ENCODE data around the gene OMA1. TPM values are rescaled to one million over a fixed set of nuclear protein-coding genes. Genes with fewer than 3 reads are reported as not detected.

OMA1 gene
- total RNA-seq, 1 experiment from 2014 or later: 21.9 TPM

DNA sequence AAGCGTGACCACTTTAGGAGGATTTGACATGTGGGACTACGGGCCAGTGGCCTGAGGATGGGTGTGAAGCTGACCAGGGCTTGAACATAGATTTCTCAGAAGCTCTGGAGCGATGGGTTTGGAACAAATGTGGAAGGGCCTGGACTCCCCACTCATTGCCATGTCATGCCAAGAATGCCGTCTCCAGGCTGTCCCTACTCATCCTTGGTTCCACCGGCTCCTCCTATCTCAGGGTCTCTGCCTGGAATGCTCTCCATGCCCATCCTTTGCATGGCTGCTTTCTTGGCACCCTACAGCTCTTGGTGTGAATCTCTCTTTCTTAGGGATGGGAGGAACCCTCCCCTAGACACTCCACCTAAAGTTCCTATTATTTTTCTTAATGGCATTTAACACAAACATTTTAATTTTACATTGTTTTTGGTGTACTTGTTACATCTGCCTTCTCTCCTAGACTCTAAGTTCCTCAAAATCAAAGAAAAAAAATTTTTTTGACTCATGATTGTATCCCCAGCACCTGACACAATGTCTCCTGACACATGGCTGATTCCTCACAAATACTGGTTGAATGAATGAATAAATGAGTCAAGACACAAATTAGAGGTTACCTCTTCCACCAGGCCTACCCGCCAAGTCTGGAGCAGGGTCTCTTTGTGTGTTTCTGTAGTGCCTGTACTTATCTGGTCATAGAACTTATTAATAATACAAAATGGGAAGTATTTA is 114.5 kb downstream of the OMA1 start:
- Histone ChIP-seq H2AFZ (ENCODE audit: low read depth, low read length, poor library complexity, severe bottlenecking) (no peak overlapping the region), H3K27ac (ENCODE audit: low read depth, low read length) (no peak overlapping the region), H3K4me2 (ENCODE audit: low read length) (no peak overlapping the region), H3K4me1 (ENCODE audit: control insufficient read depth in 1 of 2, insufficient read depth in 2 of 2, low read length in 2 of 2) (no peaks in the 10 kb centered on the region), H3K79me2 (ENCODE audit: insufficient read depth, low read length) (no peaks in the 10 kb centered on the region), H4K20me1 (ENCODE audit: insufficient read depth) (no peaks in the 10 kb centered on the region), H3K27me3 (ENCODE audit: insufficient read depth, low read length) (peaks cover 19% of the 10 kb centered on the region; the same call in 1 of the 2 replicates), H3K9me2 (ENCODE audit: insufficient read depth) (no peaks in the 10 kb centered on the region), H3K4me3 (replicated peaks in 1 of 2; ENCODE audit: low read depth in 1 of 2, low read length in 2 of 2) (no peak overlapping the region), H3K36me3 (ENCODE audit: control insufficient read depth in 1 of 2, insufficient read depth in 2 of 2, low read length in 2 of 2) (no peaks in the 10 kb centered on the region), H3K9me3 (ENCODE audit: control insufficient read depth in 1 of 2, insufficient read depth in 1 of 2, low read depth in 1 of 2, low read length in 2 of 2) (no peaks in the 10 kb centered on the region), H3K9ac (ENCODE audit: low read length) (no peak overlapping the region)
- ATAC-seq (no peak), DNase-seq (ENCODE audit: low read depth, low spot score) (no peak)
- TF ChIP-seq, protein P1, sequence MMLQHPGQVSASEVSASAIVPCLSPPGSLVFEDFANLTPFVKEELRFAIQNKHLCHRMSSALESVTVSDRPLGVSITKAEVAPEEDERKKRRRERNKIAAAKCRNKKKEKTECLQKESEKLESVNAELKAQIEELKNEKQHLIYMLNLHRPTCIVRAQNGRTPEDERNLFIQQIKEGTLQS (IDR thresholded peaks at IDR 0.05): no peak
- TF ChIP-seq POLR2AphosphoS5 (IDR thresholded peaks at IDR 0.05; ENCODE audit: low read depth, low read length): no peak
- TF ChIP-seq FOSL1 (IDR thresholded peaks at IDR 0.05; ENCODE audit: low read depth): no peak
- no peak for TF ChIP-seq CTCF (IDR thresholded peaks at IDR 0.05 in 2 of 3, conservative IDR thresholded peaks at IDR 0.05 in 1 of 3; ENCODE audit: borderline replicate concordance in 1 of 3, insufficient read depth in 1 of 3, low read depth in 2 of 3, low read length in 2 of 3)
- TF ChIP-seq CEBPB (IDR thresholded peaks at IDR 0.05; ENCODE audit: low read depth): no peak
- no peak for TF ChIP-seq YY1 (IDR thresholded peaks at IDR 0.05; ENCODE audit: extremely low read depth, insufficient replicate concordance, low read depth, low read length)
- no peak for TF ChIP-seq REST (IDR thresholded peaks at IDR 0.05; ENCODE audit: low read depth)
- no peak for TF ChIP-seq TCF7L2 (IDR thresholded peaks at IDR 0.05; ENCODE audit: borderline replicate concordance, extremely low read depth, insufficient read depth, insufficient read length)
- CTCF ChIA-PET: no interaction called here
- RAD21 ChIA-PET (ENCODE audit: low non-redundant PET in 1 of 2, low total read pairs in 2 of 2, uncharacterized antibody in 2 of 2, unreplicated experiment in 2 of 2): no interaction called here
- intact Hi-C loops (cut with micrococcal nuclease): no loop called here
- no TSS peak for BruUV-seq (replicated peaks)
- POLR2A ChIA-PET: no interaction called here

Other genes with a start within 250 kb of the OMA1 start
- gene TACSTD2, start 30.5 kb upstream of the OMA1 start, total RNA-seq (2021; ENCODE audit: unreplicated experiment): 12.2 TPM
- gene MYSM1, start 153.3 kb upstream of the OMA1 start, total RNA-seq (2021; ENCODE audit: unreplicated experiment): 37.5 TPM
- 18.7 TPM for gene JUN, start 237.3 kb upstream of the OMA1 start, total RNA-seq (2021; ENCODE audit: unreplicated experiment)

Data from HCT116 (cell line).